HTR-8/SVneo (cell line): ENCODE data around the gene CCDC17.
"Not testable (repeated sequence)": the region's sequence is repeated elsewhere in the genome, so short reads cannot be mapped to it uniquely, and the experiment has no call there.

Experiments used
- DNase-seq: peaks from one replicate; pipeline ENCODE4 v3.0.0; 2011; ENCODE audit warnings: low spot score, mixed read lengths; ENCODE audit not compliant: insufficient read length
- FAIRE-seq: peaks from 2 replicates; lab custom pipeline; 2011; peaks lifted over from hg19 to GRCh38; lab: Jason Lieb, UNC

CCDC17 gene

GRCh38 chr1:45622524-45623394 lies 1.1 kb downstream of the CCDC17 start:
- DNase-seq (no peak), FAIRE-seq (no peak)

GRCh38 chr1:45621895-45622523 lies 1.8 kb downstream of the CCDC17 start:
- no peak for FAIRE-seq
- DNase-seq: no peak

- FAIRE-seq: no peak
- DNase-seq: no peak
These were observed 2.4 kb downstream of the CCDC17 start for GRCh38 chr1:45621501-45621836.

- FAIRE-seq (no peak), DNase-seq (no peak)
These were observed 3.0 kb downstream of the CCDC17 start for GRCh38 chr1:45620588-45621500.

GRCh38 chr1:45619149-45619921 lies 4.5 kb downstream of the CCDC17 start:
- DNase-seq (no peak), FAIRE-seq (no peak)

GRCh38 chr1:45617618-45618017 lies 6.2 kb downstream of the CCDC17 start:
- no peak for FAIRE-seq

GRCh38 chr1:45615885-45616284 lies 8.0 kb downstream of the CCDC17 start:
- FAIRE-seq: no peak

More at GRCh38 chr1:45617618-45618017, 6.2 kb downstream of the CCDC17 start:
- DNase-seq: no peak

GRCh38 chr1:45612941-45613579 lies 10.8 kb downstream of the CCDC17 start:
- no peak for FAIRE-seq
- no peak for DNase-seq

More at GRCh38 chr1:45615885-45616284, 8.0 kb downstream of the CCDC17 start:
- DNase-seq: no peak

- DNase-seq (no peak), FAIRE-seq (no peak)
These were observed 13.1 kb downstream of the CCDC17 start for GRCh38 chr1:45610589-45611226.

- FAIRE-seq (no peak), DNase-seq (no peak)
These were observed 15.4 kb downstream of the CCDC17 start for GRCh38 chr1:45608175-45609156.

- DNase-seq (no peak), FAIRE-seq (no peak)
These were observed 16.3 kb downstream of the CCDC17 start for GRCh38 chr1:45607404-45608074.

- no peak for DNase-seq
- FAIRE-seq: no peak
These were observed 19.6 kb downstream of the CCDC17 start for GRCh38 chr1:45604239-45604638.

GRCh38 chr1:45596765-45597164 lies 27.1 kb downstream of the CCDC17 start:
- FAIRE-seq, DNase-seq: not testable (repeated sequence)

GRCh38 chr1:45594412-45594811 lies 29.4 kb downstream of the CCDC17 start:
- no peak for FAIRE-seq
- no peak for DNase-seq

GRCh38 chr1:45589861-45590260 lies 34.0 kb downstream of the CCDC17 start:
- DNase-seq (no peak), FAIRE-seq (no peak)

GRCh38 chr1:45586769-45587168 lies 37.1 kb downstream of the CCDC17 start:
- no peak for FAIRE-seq
- DNase-seq: no peak

GRCh38 chr1:45585496-45586075 lies 38.3 kb downstream of the CCDC17 start:
- FAIRE-seq: no peak

More at GRCh38 chr1:45585496-45586075, 38.3 kb downstream of the CCDC17 start:
- no peak for DNase-seq
